ENCODE results near the gene CNTN1. TPM values are rescaled to one million over a fixed set of nuclear protein-coding genes. Genes with fewer than 3 reads are reported as not detected.

The CNTN1 gene
- total RNA-seq, 1 experiment from 2014 or later, result 6.5 TPM

GRCh38 chr12:40971911-40972310, 279.7 kb downstream of the CNTN1 start:
- WGBS (ENCODE audit: extremely low coverage, insufficient read length, low lambda C conversion rate), result 100% methylated on average over 1 of the region's 2 CpGs
- no peak overlapping the region for H4K5ac ChIP-seq (ENCODE audit: insufficient read length, low read depth, low read length)

More at GRCh38 chr12:40971911-40972310, 279.7 kb downstream of the CNTN1 start:
- H3K56ac ChIP-seq (ENCODE audit: insufficient read length, low read depth, low read length), result no peak overlapping the region
- no peaks in the 10 kb centered on the region for H3K79me2 ChIP-seq (ENCODE audit: insufficient read depth, low read length)
- no peaks in the 10 kb centered on the region for H3K9me3 ChIP-seq (ENCODE audit: control insufficient read depth, low read depth, low read length)
- H3K4ac ChIP-seq (ENCODE audit: low read depth, low read length), result no peak overlapping the region
- H3K4me3 Mint-ChIP-seq, result no peak overlapping the region
- no peaks in the 10 kb centered on the region; a peak in 1 of 5 replicates for H3K9me3 Mint-ChIP-seq
- H2BK120ac ChIP-seq (ENCODE audit: low read depth, low read length, poor library complexity, severe bottlenecking), result no peak overlapping the region
- no peak overlapping the region for H2AK5ac ChIP-seq (ENCODE audit: insufficient read length, low read length)
- no peak overlapping the region for H3T11ph ChIP-seq (ENCODE audit: low read length)
- H2AFZ ChIP-seq (ENCODE audit: low read length), result no peak overlapping the region
- no peak overlapping the region for H3K27ac Mint-ChIP-seq
- TF ChIP-seq CTCF (conservative IDR thresholded peaks at IDR 0.05), result no peak
- H3K18ac ChIP-seq (ENCODE audit: insufficient read length, low read depth, low read length), result no peak overlapping the region
- peaks cover 25 to 27% of the 10 kb centered on the region in 2 experiments for H3K4me1 Mint-ChIP-seq
- H3K27ac ChIP-seq (ENCODE audit: insufficient read length, low read depth, low read length), result no peak overlapping the region
- no peaks in the 10 kb centered on the region; the same call in 1 of the 2 replicates for H3K4me1 ChIP-seq (ENCODE audit: insufficient read depth, low read length)
- H3K4me2 ChIP-seq (ENCODE audit: insufficient read depth, insufficient read length, low read length), result no peak overlapping the region
- no peak overlapping the region for H3K23ac ChIP-seq (ENCODE audit: insufficient read length, low read depth, low read length)
- H2BK5ac ChIP-seq (ENCODE audit: insufficient read length, low read length), result no peak overlapping the region
- H2BK15ac ChIP-seq (ENCODE audit: low read depth, low read length), result no peak overlapping the region
- no peaks in the 10 kb centered on the region for H3K79me1 ChIP-seq (ENCODE audit: insufficient read depth, low read depth, low read length, poor library complexity, severe bottlenecking)
- H3K9ac ChIP-seq (ENCODE audit: extremely low read depth, insufficient read length, low read length), result no peak overlapping the region
- H3K23me2 ChIP-seq (ENCODE audit: insufficient read length, low read depth, low read length, poor library complexity, severe bottlenecking), result no peaks in the 10 kb centered on the region
- DNase-seq, result no peak
- H4K91ac ChIP-seq (ENCODE audit: insufficient read length, low read depth, low read length), result no peak overlapping the region
- no peak overlapping the region for H2BK20ac ChIP-seq (ENCODE audit: low read depth, low read length, poor library complexity, severe bottlenecking)
- no peaks in the 10 kb centered on the region for H4K20me1 ChIP-seq (ENCODE audit: control insufficient read depth, insufficient read depth, insufficient read length)
- H3K27me3 ChIP-seq (ENCODE audit: insufficient read depth, low read length), result no peaks in the 10 kb centered on the region
- no peak overlapping the region for H4K8ac ChIP-seq (replicated peaks; ENCODE audit: insufficient read length, low read depth, low read length)
- H2BK12ac ChIP-seq (ENCODE audit: insufficient read length, low read depth, low read length), result no peak overlapping the region
- peaks cover 0 to 3% (median 0%) of the 10 kb centered on the region in 3 experiments; a peak in 1 of 7 replicates for H3K36me3 Mint-ChIP-seq (ENCODE audit: insufficient read depth in 1 of 3, low read depth in 3 of 3)
- no peak overlapping the region for H3K14ac ChIP-seq (ENCODE audit: insufficient read depth, low read length)
- H3K27me3 Mint-ChIP-seq (ENCODE audit: low read depth), result no peaks in the 10 kb centered on the region

Data from H9 (cell line).